ENCODE results near the gene JTB.

The JTB gene

DNA sequence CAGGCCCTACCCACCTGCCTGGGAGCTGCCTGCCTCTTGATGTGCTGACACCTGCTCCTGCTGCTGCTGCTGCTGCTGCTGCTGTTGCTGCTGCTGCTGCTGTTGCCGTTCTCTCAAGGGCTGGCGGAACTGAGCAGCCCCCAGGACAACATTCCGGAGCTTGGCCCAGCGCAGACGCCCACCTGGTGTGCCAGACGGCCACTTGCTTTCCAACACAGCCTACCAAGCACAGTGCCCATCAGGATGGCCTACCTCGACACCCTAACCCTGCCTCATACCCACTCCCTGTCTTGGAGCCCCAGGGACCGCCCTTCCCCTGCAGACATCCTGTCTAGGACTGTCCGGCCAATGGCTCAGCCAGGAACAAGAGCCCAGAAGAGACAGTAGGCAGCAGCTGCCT, 42.7 kb downstream of the JTB start:
- no peak for TF ChIP-seq ZC3H10 (CRISPR knock-in tag; IDR thresholded peaks at IDR 0.05)
- TF ChIP-seq, protein P1, sequence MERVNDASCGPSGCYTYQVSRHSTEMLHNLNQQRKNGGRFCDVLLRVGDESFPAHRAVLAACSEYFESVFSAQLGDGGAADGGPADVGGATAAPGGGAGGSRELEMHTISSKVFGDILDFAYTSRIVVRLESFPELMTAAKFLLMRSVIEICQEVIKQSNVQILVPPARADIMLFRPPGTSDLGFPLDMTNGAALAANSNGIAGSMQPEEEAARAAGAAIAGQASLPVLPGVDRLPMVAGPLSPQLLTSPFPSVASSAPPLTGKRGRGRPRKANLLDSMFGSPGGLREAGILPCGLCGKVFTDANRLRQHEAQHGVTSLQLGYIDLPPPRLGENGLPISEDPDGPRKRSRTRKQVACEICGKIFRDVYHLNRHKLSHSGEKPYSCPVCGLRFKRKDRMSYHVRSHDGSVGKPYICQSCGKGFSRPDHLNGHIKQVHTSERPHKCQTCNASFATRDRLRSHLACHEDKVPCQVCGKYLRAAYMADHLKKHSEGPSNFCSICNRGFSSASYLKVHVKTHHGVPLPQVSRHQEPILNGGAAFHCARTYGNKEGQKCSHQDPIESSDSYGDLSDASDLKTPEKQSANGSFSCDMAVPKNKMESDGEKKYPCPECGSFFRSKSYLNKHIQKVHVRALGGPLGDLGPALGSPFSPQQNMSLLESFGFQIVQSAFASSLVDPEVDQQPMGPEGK (CRISPR knock-in tag; IDR thresholded peaks at IDR 0.05; ENCODE audit: borderline replicate concordance), result no peak
- no peak for TF ChIP-seq ESRRG (CRISPR knock-in tag; IDR thresholded peaks at IDR 0.05)
- no peak for TF ChIP-seq TOX (CRISPR knock-in tag; IDR thresholded peaks at IDR 0.05; ENCODE audit: borderline replicate concordance)
- no peak for TF ChIP-seq SNAI2 (CRISPR knock-in tag; IDR thresholded peaks at IDR 0.05)
- TF ChIP-seq RARB (CRISPR knock-in tag; IDR thresholded peaks at IDR 0.05), result no peak
- TF ChIP-seq CSDC2 (CRISPR knock-in tag; IDR thresholded peaks at IDR 0.05), result no peak
- TF ChIP-seq, protein P2, sequence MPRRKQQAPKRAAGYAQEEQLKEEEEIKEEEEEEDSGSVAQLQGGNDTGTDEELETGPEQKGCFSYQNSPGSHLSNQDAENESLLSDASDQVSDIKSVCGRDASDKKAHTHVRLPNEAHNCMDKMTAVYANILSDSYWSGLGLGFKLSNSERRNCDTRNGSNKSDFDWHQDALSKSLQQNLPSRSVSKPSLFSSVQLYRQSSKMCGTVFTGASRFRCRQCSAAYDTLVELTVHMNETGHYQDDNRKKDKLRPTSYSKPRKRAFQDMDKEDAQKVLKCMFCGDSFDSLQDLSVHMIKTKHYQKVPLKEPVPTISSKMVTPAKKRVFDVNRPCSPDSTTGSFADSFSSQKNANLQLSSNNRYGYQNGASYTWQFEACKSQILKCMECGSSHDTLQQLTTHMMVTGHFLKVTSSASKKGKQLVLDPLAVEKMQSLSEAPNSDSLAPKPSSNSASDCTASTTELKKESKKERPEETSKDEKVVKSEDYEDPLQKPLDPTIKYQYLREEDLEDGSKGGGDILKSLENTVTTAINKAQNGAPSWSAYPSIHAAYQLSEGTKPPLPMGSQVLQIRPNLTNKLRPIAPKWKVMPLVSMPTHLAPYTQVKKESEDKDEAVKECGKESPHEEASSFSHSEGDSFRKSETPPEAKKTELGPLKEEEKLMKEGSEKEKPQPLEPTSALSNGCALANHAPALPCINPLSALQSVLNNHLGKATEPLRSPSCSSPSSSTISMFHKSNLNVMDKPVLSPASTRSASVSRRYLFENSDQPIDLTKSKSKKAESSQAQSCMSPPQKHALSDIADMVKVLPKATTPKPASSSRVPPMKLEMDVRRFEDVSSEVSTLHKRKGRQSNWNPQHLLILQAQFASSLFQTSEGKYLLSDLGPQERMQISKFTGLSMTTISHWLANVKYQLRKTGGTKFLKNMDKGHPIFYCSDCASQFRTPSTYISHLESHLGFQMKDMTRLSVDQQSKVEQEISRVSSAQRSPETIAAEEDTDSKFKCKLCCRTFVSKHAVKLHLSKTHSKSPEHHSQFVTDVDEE (CRISPR knock-in tag; IDR thresholded peaks at IDR 0.05), result no peak
- no peak for TF ChIP-seq GLIS3 (CRISPR knock-in tag; IDR thresholded peaks at IDR 0.05)
- no peak for TF ChIP-seq ARNTL (CRISPR knock-in tag; IDR thresholded peaks at IDR 0.05; ENCODE audit: borderline replicate concordance, low read depth)
- TF ChIP-seq BACH2 (CRISPR knock-in tag; IDR thresholded peaks at IDR 0.05; ENCODE audit: borderline replicate concordance), result no peak
- ATAC-seq, result no peak

DNA sequence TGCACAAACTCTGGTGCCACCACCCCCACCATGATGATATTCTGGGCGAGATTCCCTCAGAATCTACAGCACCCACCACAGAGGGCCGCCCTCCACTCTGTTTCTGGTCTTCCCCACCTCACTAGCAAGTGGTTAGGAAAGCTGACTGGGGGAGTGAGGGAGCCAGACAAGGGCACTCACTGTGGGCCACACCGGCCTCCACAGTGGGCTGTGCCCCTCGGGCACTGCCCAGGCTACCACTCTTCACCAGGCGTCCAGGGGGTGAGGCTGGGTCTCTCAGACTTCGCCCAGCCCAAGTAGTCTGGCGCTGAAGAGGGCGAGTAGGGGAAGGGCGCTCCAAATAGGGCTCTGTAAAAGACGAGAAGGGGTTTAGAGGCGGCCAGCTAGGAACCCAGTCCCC, 43.5 kb downstream of the JTB start:
- TF ChIP-seq ZC3H10 (CRISPR knock-in tag; IDR thresholded peaks at IDR 0.05) (no peak), ZFP30 (CRISPR knock-in tag; IDR thresholded peaks at IDR 0.05) (no peak), BACH2 (CRISPR knock-in tag; IDR thresholded peaks at IDR 0.05; ENCODE audit: borderline replicate concordance) (no peak), CSDC2 (CRISPR knock-in tag; IDR thresholded peaks at IDR 0.05) (no peak), ARNTL (CRISPR knock-in tag; IDR thresholded peaks at IDR 0.05; ENCODE audit: borderline replicate concordance, low read depth) (no peak), OSR1 (CRISPR knock-in tag; IDR thresholded peaks at IDR 0.05) (no peak), TOX (CRISPR knock-in tag; IDR thresholded peaks at IDR 0.05; ENCODE audit: borderline replicate concordance) (no peak), TCF4 (CRISPR knock-in tag; IDR thresholded peaks at IDR 0.05; ENCODE audit: borderline replicate concordance) (no peak), ZNF70 (CRISPR knock-in tag; IDR thresholded peaks at IDR 0.05) (no peak), ZFP3 (CRISPR knock-in tag; IDR thresholded peaks at IDR 0.05) (no peak), GLIS3 (CRISPR knock-in tag; IDR thresholded peaks at IDR 0.05) (no peak)
- TF ChIP-seq, protein P3, sequence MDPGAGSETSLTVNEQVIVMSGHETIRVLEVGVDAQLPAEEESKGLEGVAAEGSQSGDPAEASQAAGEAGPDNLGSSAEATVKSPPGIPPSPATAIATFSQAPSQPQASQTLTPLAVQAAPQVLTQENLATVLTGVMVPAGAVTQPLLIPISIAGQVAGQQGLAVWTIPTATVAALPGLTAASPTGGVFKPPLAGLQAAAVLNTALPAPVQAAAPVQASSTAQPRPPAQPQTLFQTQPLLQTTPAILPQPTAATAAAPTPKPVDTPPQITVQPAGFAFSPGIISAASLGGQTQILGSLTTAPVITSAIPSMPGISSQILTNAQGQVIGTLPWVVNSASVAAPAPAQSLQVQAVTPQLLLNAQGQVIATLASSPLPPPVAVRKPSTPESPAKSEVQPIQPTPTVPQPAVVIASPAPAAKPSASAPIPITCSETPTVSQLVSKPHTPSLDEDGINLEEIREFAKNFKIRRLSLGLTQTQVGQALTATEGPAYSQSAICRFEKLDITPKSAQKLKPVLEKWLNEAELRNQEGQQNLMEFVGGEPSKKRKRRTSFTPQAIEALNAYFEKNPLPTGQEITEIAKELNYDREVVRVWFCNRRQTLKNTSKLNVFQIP (CRISPR knock-in tag; IDR thresholded peaks at IDR 0.05; ENCODE audit: borderline replicate concordance, low read depth), result no peak
- TF ChIP-seq, protein P4, sequence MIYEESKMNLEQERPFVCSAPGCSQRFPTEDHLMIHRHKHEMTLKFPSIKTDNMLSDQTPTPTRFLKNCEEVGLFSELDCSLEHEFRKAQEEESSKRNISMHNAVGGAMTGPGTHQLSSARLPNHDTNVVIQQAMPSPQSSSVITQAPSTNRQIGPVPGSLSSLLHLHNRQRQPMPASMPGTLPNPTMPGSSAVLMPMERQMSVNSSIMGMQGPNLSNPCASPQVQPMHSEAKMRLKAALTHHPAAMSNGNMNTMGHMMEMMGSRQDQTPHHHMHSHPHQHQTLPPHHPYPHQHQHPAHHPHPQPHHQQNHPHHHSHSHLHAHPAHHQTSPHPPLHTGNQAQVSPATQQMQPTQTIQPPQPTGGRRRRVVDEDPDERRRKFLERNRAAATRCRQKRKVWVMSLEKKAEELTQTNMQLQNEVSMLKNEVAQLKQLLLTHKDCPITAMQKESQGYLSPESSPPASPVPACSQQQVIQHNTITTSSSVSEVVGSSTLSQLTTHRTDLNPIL (CRISPR knock-in tag; IDR thresholded peaks at IDR 0.05; ENCODE audit: low read depth), result no peak
- TF ChIP-seq, protein P5, sequence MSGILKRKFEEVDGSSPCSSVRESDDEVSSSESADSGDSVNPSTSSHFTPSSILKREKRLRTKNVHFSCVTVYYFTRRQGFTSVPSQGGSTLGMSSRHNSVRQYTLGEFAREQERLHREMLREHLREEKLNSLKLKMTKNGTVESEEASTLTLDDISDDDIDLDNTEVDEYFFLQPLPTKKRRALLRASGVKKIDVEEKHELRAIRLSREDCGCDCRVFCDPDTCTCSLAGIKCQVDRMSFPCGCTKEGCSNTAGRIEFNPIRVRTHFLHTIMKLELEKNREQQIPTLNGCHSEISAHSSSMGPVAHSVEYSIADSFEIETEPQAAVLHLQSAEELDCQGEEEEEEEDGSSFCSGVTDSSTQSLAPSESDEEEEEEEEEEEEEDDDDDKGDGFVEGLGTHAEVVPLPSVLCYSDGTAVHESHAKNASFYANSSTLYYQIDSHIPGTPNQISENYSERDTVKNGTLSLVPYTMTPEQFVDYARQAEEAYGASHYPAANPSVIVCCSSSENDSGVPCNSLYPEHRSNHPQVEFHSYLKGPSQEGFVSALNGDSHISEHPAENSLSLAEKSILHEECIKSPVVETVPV (CRISPR knock-in tag; IDR thresholded peaks at IDR 0.05), result no peak
- no peak for ATAC-seq

DNA sequence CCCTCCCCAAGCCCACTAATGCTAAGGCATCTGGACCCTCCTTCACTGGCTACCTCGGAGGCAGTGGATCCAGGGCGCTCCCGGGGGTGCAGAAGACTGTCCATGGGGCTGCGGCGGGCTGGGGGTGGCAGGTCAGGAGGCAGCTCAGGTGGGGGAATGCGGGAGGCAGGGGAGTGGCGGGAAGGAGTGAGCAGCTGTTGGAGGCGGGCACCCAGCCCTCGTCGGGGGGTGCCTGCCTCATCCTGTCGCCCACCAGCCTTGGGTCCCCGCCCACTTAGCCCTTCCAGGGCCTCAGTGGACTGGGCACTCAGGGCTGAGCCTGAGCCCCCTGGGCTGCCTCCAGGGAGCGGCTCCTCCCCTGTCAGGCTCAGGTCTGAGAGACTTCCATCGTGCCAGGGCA, 44.0 kb downstream of the JTB start:
- TF ChIP-seq SNAI2 (CRISPR knock-in tag; IDR thresholded peaks at IDR 0.05) (no peak), PPARA (CRISPR knock-in tag; IDR thresholded peaks at IDR 0.05; ENCODE audit: borderline replicate concordance) (no peak), RARB (CRISPR knock-in tag; IDR thresholded peaks at IDR 0.05) (no peak), ISL1 (CRISPR knock-in tag; IDR thresholded peaks at IDR 0.05) (no peak), GLIS3 (CRISPR knock-in tag; IDR thresholded peaks at IDR 0.05) (no peak), ZFP3 (CRISPR knock-in tag; IDR thresholded peaks at IDR 0.05) (no peak), BACH2 (CRISPR knock-in tag; IDR thresholded peaks at IDR 0.05; ENCODE audit: borderline replicate concordance) (no peak), ZC3H10 (CRISPR knock-in tag; IDR thresholded peaks at IDR 0.05) (no peak)
- TF ChIP-seq, protein P3 (CRISPR knock-in tag; IDR thresholded peaks at IDR 0.05; ENCODE audit: borderline replicate concordance, low read depth), result no peak
- TF ChIP-seq, protein P5 (CRISPR knock-in tag; IDR thresholded peaks at IDR 0.05), result no peak
- TF ChIP-seq, protein P2 (CRISPR knock-in tag; IDR thresholded peaks at IDR 0.05), result no peak
- ATAC-seq, result no peak

All from SK-N-SH treated with all-trans-retinoic acid at 6 μM for 48 hours (cell line).